Fibroblast of villous mesenchyme (primary cell): Measurements from ENCODE around the gene ETNK2. TPM values are rescaled to one million over a fixed set of nuclear protein-coding genes. Genes with fewer than 3 reads are reported as not detected.
A peak's percentile ranks its signal among the peaks of the same experiment; 100 is the strongest.

ENCODE experiments used
- DNase-seq: peaks from one replicate; pipeline ENCODE4 v3.0.0-alpha.2; 2010; ENCODE audit warnings: low read depth
- H3K4me3 ChIP-seq: 2 replicates; pipeline ENCODE4 v1.5.1; 2011; ENCODE audit warnings: low read depth, mild to moderate bottlenecking, low read length
- total RNA-seq: library from RNA; depleted of rRNA; stranded (reverse); fragments of >200 nt; gene quantifications from 2 replicates; pipeline ENCODE4 v1.2.3, GENCODE V29; 2012
- TF ChIP-seq, protein P1 (sequence below): IDR thresholded peaks from 2 replicates; pipeline ENCODE4 v1.5.1; 2012; ENCODE audit warnings: low read depth, mild to moderate bottlenecking, low read length; ENCODE audit not compliant: insufficient read depth

ETNK2 gene
- total RNA-seq, 1 donor: 15.5 TPM

DNA sequence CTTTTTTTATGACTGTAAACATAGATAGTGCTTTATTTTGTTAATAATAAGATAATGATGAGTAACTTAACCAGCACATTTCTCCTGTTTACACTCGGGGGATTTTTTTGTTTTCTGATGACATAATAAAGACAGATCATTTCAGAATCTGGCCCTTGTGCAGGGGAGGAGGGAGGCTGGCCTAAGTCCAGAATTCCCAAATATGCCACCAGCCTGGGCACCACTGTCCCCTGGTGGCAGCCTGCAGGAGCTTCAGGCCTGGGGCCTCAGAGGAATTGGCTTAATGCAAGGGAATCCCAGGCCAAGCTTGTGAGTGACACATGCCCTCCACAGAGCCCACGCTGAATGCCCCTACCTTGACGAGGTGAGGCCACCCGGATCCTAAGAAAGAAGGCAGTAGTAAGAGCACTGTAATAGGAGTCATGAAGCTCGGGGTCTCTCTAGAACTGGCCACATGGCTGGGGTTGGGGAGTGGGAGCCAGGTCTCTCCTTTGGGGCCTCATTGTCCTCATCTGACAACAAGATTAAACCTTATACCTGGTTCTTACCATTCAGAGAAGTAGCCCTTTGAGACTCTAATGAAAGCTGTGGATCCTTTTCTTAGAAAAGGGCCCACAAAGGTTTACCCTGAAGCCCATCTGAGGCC is 24.1 kb downstream of the ETNK2 start:
- H3K4me3 ChIP-seq: no peak overlapping the region
- TF ChIP-seq, protein P1, sequence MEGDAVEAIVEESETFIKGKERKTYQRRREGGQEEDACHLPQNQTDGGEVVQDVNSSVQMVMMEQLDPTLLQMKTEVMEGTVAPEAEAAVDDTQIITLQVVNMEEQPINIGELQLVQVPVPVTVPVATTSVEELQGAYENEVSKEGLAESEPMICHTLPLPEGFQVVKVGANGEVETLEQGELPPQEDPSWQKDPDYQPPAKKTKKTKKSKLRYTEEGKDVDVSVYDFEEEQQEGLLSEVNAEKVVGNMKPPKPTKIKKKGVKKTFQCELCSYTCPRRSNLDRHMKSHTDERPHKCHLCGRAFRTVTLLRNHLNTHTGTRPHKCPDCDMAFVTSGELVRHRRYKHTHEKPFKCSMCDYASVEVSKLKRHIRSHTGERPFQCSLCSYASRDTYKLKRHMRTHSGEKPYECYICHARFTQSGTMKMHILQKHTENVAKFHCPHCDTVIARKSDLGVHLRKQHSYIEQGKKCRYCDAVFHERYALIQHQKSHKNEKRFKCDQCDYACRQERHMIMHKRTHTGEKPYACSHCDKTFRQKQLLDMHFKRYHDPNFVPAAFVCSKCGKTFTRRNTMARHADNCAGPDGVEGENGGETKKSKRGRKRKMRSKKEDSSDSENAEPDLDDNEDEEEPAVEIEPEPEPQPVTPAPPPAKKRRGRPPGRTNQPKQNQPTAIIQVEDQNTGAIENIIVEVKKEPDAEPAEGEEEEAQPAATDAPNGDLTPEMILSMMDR: peak; percentile 99
- peak; percentile 86 for DNase-seq

DNA sequence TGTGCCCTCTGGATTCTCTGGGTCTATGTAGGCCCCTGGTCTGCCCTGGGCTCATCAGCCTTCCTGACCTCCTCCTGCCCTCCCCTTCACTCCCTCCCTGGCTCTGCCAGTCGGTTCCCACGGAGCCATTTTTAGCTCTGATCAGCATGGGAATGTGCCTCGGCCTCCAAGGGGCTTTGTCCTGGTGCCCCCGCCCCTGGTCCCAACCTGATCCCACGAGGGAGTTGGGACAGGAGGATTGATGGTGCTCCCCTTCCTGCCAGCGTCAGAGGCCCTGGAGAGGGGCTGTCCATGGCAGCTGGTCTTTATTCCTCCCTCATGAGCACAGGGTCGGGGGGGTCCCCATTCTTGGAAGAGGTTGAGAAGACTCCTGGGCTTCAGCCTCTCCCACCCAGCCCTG is 24.9 kb downstream of the ETNK2 start:
- TF ChIP-seq, protein P1: no peak
- no peak for DNase-seq
- H3K4me3 ChIP-seq: no peak overlapping the region

DNA sequence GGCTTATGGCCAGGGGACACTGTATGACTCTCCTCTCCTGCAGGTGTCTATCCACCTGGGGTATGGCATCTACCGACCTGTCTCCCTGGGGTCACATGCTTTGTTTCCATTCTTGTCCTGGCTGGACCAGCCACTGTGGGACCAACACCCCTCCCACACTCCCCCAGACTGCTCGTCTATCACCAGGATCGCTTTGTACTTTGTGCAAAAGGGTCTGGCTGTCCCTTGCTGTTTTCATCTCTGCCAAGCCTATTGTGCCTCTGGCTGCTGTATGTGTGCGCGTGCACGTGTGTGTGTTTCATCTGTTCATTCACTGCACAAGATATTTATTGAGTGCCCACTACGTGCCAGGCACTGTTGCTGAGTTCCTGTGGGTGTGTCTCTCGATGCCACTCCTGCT is 25.5 kb downstream of the ETNK2 start:
- H3K4me3 ChIP-seq: no peak overlapping the region
- TF ChIP-seq, protein P1: no peak
- DNase-seq: no peak

DNA sequence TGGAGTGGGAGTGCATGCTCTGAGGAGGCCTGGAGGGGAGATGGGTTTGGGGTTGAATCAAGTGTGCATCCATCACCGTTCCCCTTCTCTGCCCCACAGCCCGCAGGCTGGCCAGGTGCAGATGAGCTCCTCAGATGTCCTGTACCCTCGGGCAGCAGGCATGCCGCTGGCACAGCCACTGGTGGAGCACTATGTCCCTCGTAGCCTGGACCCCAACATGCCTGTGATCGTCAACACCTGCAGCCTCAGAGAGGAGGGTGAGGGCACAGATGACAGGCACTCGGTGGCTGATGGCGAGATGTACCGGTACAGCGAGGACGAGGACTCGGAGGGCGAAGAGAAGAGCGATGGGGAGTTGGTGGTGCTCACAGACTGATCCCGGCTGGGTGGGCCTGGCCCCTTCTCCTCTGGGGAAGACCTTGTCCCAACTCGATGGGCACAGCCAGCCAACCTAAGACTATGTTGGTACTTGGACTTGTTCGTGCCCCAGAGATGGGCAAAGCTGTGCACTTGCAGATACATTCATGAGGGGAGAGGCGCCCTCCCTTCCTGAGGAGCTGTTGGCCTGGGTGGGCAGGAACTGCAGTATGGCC is 26.0 kb downstream of the ETNK2 start:
- no peak overlapping the region for H3K4me3 ChIP-seq
- no peak for DNase-seq
- TF ChIP-seq, protein P1: no peak

DNA sequence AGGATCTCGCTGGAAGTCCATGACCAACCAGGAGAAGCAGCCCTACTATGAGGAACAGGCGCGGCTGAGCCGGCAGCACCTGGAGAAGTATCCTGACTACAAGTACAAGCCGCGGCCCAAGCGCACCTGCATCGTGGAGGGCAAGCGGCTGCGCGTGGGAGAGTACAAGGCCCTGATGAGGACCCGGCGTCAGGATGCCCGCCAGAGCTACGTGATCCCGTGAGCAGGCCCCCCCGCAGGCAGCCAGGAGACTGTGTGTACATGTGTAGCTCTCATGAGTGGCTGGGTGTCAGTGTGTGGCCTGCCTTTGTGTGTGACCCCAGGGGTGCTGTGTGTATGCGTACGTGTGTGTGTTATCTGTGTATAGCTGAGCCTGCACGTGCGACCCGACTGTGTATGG is 27.2 kb downstream of the ETNK2 start:
- DNase-seq: no peak
- no peak overlapping the region for H3K4me3 ChIP-seq
- TF ChIP-seq, protein P1: no peak

DNA sequence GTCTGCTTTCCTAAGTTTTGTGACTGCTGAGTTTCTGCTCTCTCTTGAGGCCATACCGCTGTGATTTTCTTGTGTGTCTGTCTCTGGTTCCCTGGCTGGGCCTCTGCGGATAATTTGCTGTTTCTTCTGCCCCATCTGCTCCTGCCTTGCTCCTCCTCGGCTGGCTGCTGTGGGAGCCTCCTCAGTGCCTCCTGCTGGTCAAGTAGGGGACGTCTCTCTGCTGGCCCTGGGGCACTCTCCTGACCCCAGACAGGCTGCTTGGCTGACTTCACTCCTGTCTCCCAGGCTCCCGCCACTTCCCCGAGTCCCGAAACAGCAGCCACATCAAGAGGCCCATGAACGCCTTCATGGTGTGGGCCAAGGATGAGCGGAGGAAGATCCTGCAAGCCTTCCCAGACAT is 28.5 kb downstream of the ETNK2 start:
- no peak for DNase-seq
- H3K4me3 ChIP-seq: no peak overlapping the region
- TF ChIP-seq, protein P1: peak; percentile 49
